Activated CD4-positive, CD25-positive, alpha-beta regulatory T cell (primary cell): Measurements from ENCODE around the gene C4orf51.

Source experiments
- DNase-seq, 4 experiments: peaks; one replicate each; lab custom pipeline; 2025; lab: John Stamatoyannopoulos, UW

Gene C4orf51

DNA sequence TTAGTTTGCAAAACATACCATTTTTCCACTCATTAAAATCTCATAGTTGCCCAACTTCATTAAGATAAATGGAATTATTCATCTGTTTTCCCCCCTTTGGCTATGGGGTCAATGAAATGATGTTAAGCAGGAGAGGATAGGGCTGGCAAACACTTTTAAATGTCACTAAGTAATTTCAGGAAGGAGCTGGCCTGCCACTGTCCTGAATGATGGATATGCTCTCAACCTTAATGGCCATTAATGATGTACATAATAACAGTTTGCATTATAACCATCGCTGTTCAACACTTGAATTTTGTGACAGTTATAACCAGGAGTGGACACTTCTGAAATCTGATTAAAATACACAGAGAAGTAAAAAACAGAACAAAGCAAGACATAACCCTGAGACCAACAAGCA is 77.2 kb downstream of the C4orf51 start:
- no peak for DNase-seq

GRCh38 chr4:145760176-145760575 is 80.2 kb downstream of the C4orf51 start:
- no peak for DNase-seq

GRCh38 chr4:145760961-145761929 is 81.3 kb downstream of the C4orf51 start:
- no peak for DNase-seq

DNA sequence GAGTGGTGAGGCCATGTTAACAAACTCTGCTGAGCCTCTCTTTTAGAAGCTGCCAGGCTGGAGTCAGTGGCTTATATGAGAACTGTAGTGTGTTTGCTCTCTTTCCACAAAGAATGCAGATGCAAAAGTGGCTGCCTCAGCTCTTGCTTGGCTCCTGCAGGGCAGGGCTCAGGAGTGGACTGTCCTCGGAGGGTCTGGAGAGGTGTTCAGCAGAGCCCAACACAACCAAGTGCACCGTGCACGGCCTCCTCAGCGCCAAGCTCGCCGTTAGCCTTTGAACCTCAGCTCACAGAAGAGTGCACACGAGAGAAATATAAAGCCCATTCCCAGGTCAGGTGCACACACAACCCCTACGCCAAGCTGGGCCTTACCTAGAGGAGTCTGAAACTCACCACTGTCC is 82.8 kb downstream of the C4orf51 start:
- DNase-seq = no peak

- DNase-seq = no peak
Measured at GRCh38 chr4:145763399-145763798, 83.5 kb downstream of the C4orf51 start.

- no peak for DNase-seq
Measured at GRCh38 chr4:145766273-145766672, 86.3 kb downstream of the C4orf51 start.

GRCh38 chr4:145769450-145770037 is 89.6 kb downstream of the C4orf51 start:
- no peak for DNase-seq

GRCh38 chr4:145770124-145770523 is 90.2 kb downstream of the C4orf51 start:
- no peak for DNase-seq

DNA sequence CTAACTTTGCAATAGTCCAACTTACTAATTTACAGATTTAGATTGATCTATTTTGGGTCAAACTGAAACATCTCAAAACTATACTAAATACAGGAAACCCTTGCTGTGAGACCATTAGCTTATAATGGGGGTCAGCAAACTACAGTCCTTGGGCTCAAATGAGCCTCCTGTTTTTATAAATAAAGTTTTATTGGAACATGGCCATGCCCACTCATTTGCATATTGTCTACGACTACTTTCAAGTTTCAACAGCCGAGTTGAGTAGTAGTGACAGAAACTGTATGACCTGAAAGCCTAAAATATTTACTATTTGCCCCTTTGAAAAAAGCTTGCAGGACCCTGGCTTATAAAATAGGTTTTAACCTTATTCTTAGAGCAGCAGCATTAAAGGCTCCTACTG is 92.4 kb downstream of the C4orf51 start:
- DNase-seq = no peak

- DNase-seq = no peak
Measured at GRCh38 chr4:145773581-145774234, 93.8 kb downstream of the C4orf51 start.

GRCh38 chr4:145774473-145774872 is 94.5 kb downstream of the C4orf51 start:
- DNase-seq = no peak

- DNase-seq = no peak
Measured at GRCh38 chr4:145775406-145775805, 95.5 kb downstream of the C4orf51 start.

- no peak for DNase-seq
Measured at GRCh38 chr4:145776208-145776607, 96.3 kb downstream of the C4orf51 start.

DNA sequence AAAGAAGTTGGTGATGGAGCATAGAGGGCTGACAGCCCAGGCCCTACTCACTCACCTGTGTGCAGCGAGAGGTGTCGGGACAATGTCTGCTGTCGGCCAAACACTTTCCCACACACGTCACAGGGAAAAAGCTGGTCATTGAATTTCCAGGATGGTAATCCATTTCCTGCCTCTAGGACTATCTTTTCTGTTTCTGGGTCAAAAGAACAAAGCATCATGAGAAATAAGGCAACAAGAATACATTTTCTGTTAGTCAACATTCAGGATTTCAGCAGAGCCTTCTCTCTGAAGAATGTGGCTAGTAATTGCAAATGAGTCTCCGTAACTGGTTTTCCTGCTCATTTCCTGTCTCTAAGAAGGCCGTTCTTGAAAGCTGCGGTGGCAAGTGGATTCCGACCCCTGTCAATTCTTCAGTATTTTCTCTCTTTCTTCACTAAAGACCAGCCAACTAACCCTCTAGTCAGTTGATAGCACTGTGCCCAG is 99.4 kb downstream of the C4orf51 start:
- DNase-seq = no peak

GRCh38 chr4:145781351-145781750 is 101.4 kb downstream of the C4orf51 start:
- no peak for DNase-seq
